Fibroblast of lung (primary cell): ENCODE data around the gene TCP10L. TPM values are rescaled to one million over a fixed set of nuclear protein-coding genes. Genes with fewer than 3 reads are reported as not detected.

Experiments
- DNase-seq, 2 donors: peaks; one replicate each; pipeline versions ENCODE4 v3.0.0 to v3.0.0-alpha.2; 2010; ENCODE audit warnings: low read depth in 2 of 2
- H2AFZ ChIP-seq: 2 replicates; pipeline ENCODE4 v1.5.1; 2012; ENCODE audit warnings: low read length, control low read depth, inconsistent platforms
- H3K27ac ChIP-seq: 2 replicates; pipeline ENCODE4 v1.5.1; 2011; ENCODE audit warnings: low read length, control low read depth; ENCODE audit not compliant: insufficient read depth
- H3K27me3 ChIP-seq: 2 replicates; pipeline ENCODE4 v1.5.1; 2011; ENCODE audit warnings: mild to moderate bottlenecking, low read length; ENCODE audit not compliant: control insufficient read depth, insufficient read depth
- H3K36me3 ChIP-seq: 2 replicates; pipeline ENCODE4 v1.5.1; 2011; ENCODE audit warnings: low read length; ENCODE audit not compliant: control insufficient read depth, insufficient read depth
- H3K4me1 ChIP-seq: 2 replicates; pipeline ENCODE4 v1.5.1; 2011; ENCODE audit warnings: low read length; ENCODE audit not compliant: control insufficient read depth, insufficient read depth; ENCODE audit errors: extremely low read depth
- H3K4me2 ChIP-seq: 2 replicates; pipeline ENCODE4 v1.5.1; 2011; ENCODE audit warnings: low read length, control low read depth; ENCODE audit not compliant: insufficient read depth; ENCODE audit errors: extremely low read depth
- H3K4me3 ChIP-seq, 4 experiments: fragments of 200-600 bp in 1 of 4; sonication (generic) in 1 of 4; replicated peaks in 1 of 4; 2 replicates each; pipeline ENCODE4 v1.5.1; 2011 to 2016; ENCODE audit warnings: low read length in 4 of 4, low read depth in 3 of 4, mild to moderate bottlenecking in 3 of 4, control low read depth in 2 of 4, inconsistent platforms in 1 of 4, mixed read lengths in 1 of 4; ENCODE audit not compliant: insufficient read depth in 1 of 4; ENCODE audit errors: control extremely low read depth in 1 of 4
- H3K79me2 ChIP-seq: 2 replicates; pipeline ENCODE4 v1.5.1; 2012; ENCODE audit warnings: mild to moderate bottlenecking, low read length, inconsistent platforms; ENCODE audit not compliant: control insufficient read depth, insufficient read depth
- H3K9ac ChIP-seq: 2 replicates; pipeline ENCODE4 v1.5.1; 2011; ENCODE audit warnings: mild to moderate bottlenecking, low read length, control low read depth; ENCODE audit not compliant: insufficient read depth
- H3K9me3 ChIP-seq: 2 replicates; pipeline ENCODE4 v1.5.1; 2012; ENCODE audit warnings: low read depth, low read length; ENCODE audit not compliant: control insufficient read depth, insufficient read depth
- H4K20me1 ChIP-seq: 2 replicates; pipeline ENCODE4 v1.5.1; 2011; ENCODE audit warnings: low read length; ENCODE audit not compliant: control insufficient read depth, insufficient read depth; ENCODE audit errors: extremely low read depth
- EZH2 ChIP-seq: IDR thresholded peaks from 2 replicates; pipeline ENCODE4 v1.5.1; 2012; ENCODE audit warnings: low read length, control low read depth, mild to moderate bottlenecking; ENCODE audit errors: missing control alignments
- polyA plus RNA-seq, 2 donors: library from polyadenylated mRNA; depleted of rRNA in 1 of 2; stranded (reverse) in 1 of 2; unstranded in 1 of 2; fragments of >200 nt; gene quantifications; 2 replicates each; pipeline ENCODE4 v1.2.1, GENCODE V29; 2011 to 2012; ENCODE audit warnings: missing spikeins in 1 of 2
- total RNA-seq: library from RNA; depleted of rRNA; stranded (reverse); fragments of >200 nt; gene quantifications from 2 replicates; pipeline ENCODE4 v1.2.1, GENCODE V29; 2014
- TF ChIP-seq, protein P1 (sequence below), 2 donors: IDR thresholded peaks in 1 of 2; conservative IDR thresholded peaks in 1 of 2; 1 replicate in 1 of 2; 2 replicates in 1 of 2; pipeline ENCODE4 v1.5.1; 2011 to 2012; ENCODE audit warnings: low read length in 2 of 2, control low read depth in 1 of 2, inconsistent platforms in 1 of 2, low read depth in 1 of 2, mild to moderate bottlenecking in 1 of 2

TCP10L gene
- total and polyA plus RNA-seq, 2 donors (not counting 1 experiment from before 2014, with no cell fraction given), result 0.24 to 0.83 TPM

DNA sequence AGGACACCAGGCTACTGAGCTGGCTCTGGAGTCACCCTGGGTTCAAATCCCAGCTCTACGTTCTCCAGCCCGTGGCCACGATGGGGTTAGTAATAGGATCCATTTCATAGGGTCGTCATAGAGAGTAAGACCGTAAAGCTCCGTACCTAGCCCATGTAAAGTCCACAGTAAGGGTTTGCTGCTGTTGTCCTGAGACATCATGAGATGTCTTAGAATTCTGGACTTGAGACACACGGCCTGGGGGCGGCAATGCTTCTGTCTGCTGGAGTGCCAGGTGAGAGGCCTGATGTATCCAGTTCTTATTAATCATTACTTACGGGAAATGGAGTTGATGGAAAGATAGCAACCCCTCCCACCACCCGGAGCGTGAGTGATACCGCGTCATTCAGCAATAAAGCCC lies 3.6 kb downstream of the TCP10L start:
- no peak for DNase-seq
- H4K20me1 ChIP-seq, result no peaks in the 10 kb centered on the region
- no peaks in the 10 kb centered on the region for H3K36me3 ChIP-seq
- H2AFZ ChIP-seq, result no peak overlapping the region
- no peaks in the 10 kb centered on the region for H3K79me2 ChIP-seq
- H3K4me2 ChIP-seq, result no peak overlapping the region
- H3K4me1 ChIP-seq, result no peaks in the 10 kb centered on the region
- no peak overlapping the region for H3K9ac ChIP-seq
- H3K27ac ChIP-seq, result no peak overlapping the region
- H3K9me3 ChIP-seq, result no peaks in the 10 kb centered on the region
- peaks cover 24% of the 10 kb centered on the region for H3K27me3 ChIP-seq
- TF ChIP-seq EZH2, result no peak
- TF ChIP-seq, protein P1, sequence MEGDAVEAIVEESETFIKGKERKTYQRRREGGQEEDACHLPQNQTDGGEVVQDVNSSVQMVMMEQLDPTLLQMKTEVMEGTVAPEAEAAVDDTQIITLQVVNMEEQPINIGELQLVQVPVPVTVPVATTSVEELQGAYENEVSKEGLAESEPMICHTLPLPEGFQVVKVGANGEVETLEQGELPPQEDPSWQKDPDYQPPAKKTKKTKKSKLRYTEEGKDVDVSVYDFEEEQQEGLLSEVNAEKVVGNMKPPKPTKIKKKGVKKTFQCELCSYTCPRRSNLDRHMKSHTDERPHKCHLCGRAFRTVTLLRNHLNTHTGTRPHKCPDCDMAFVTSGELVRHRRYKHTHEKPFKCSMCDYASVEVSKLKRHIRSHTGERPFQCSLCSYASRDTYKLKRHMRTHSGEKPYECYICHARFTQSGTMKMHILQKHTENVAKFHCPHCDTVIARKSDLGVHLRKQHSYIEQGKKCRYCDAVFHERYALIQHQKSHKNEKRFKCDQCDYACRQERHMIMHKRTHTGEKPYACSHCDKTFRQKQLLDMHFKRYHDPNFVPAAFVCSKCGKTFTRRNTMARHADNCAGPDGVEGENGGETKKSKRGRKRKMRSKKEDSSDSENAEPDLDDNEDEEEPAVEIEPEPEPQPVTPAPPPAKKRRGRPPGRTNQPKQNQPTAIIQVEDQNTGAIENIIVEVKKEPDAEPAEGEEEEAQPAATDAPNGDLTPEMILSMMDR (conservative IDR thresholded peaks at IDR 0.05 in 1 of 2, IDR thresholded peaks at IDR 0.05 in 1 of 2; ENCODE audit: low read depth in 1 of 2, low read length in 2 of 2), result no peak
- no peak overlapping the region for H3K4me3 ChIP-seq

DNA sequence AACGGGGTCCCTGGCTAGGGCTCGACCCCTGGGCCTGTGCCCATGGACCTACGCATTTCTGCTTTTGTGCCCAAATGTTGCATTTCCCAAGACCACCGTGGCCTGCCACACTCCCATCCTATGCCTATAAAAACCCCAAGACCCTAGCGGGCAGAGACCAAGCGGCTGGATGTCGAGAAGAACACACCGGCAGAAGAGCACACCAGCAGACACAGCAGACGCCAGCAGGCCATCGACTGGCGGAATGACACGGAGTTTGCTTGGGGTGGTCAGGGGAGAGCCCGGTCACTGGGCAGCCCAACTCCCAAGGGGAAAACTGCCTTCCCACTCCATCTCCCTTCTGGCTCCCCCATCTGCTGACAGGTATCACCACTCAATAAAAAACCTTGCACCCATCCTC lies 4.4 kb downstream of the TCP10L start:
- Histone ChIP-seq H3K9me3 (no peaks in the 10 kb centered on the region), H3K4me3 (no peak overlapping the region), H3K27ac (no peak overlapping the region), H2AFZ (no peak overlapping the region), H3K4me1 (no peaks in the 10 kb centered on the region), H4K20me1 (no peaks in the 10 kb centered on the region), H3K4me2 (no peak overlapping the region), H3K79me2 (no peaks in the 10 kb centered on the region), H3K9ac (no peak overlapping the region), H3K27me3 (peaks cover 20% of the 10 kb centered on the region), H3K36me3 (no peaks in the 10 kb centered on the region)
- no peak for TF ChIP-seq EZH2
- TF ChIP-seq, protein P1 (conservative IDR thresholded peaks at IDR 0.05 in 1 of 2, IDR thresholded peaks at IDR 0.05 in 1 of 2; ENCODE audit: low read depth in 1 of 2, low read length in 2 of 2), result no peak
- no peak for DNase-seq

DNA sequence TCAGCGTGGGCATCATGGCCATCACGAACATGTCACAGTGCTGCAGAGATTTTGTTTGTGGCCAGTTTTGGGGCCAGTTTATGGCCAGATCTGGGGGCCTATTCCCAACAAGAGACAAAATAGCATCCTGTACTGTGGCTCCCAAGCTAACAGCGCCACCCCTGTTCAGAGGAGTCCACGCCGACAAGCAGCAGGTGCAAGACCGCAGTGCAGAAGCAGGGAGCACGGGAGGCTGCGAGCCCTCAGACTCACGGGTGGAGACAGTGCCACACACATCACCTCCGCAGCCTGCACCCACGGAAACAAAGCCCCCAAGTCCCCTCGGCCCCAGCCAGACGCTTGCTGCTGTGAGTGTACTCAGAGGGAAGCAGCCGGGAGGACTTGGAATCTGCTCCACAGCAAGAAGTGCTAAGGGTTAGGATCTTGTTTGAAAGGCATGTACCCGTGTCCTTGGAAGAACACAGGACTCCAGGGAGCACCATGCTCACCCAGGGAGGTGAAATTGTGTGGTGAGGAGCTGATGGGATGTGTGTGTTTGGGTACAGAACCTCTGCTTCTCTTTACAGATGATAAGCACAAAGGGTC lies 7.1 kb downstream of the TCP10L start:
- Histone ChIP-seq H2AFZ (no peak overlapping the region), H3K27me3 (peaks cover 26% of the 10 kb centered on the region), H3K36me3 (no peaks in the 10 kb centered on the region), H3K4me2 (no peak overlapping the region), H3K27ac (no peak overlapping the region), H3K4me1 (no peaks in the 10 kb centered on the region), H3K9me3 (no peaks in the 10 kb centered on the region), H4K20me1 (no peaks in the 10 kb centered on the region), H3K79me2 (no peaks in the 10 kb centered on the region), H3K4me3 (no peak overlapping the region), H3K9ac (no peak overlapping the region)
- peak in 1 of 2 donors; percentile 7 for DNase-seq
- TF ChIP-seq, protein P1 (conservative IDR thresholded peaks at IDR 0.05 in 1 of 2, IDR thresholded peaks at IDR 0.05 in 1 of 2; ENCODE audit: low read depth in 1 of 2, low read length in 2 of 2), result peak in 1 of 2 donors; percentile 38
- TF ChIP-seq EZH2, result no peak
